ENCODE measurements around the gene PNPLA6. TPM values are rescaled to one million over a fixed set of nuclear protein-coding genes. Genes with fewer than 3 reads are reported as not detected.
"Not testable (repeated sequence)": the region's sequence is repeated elsewhere in the genome, so short reads cannot be mapped to it uniquely, and the experiment has no call there.

The PNPLA6 gene
- total and polyA plus RNA-seq, 2 donors (not counting 1 experiment from before 2014, with no cell fraction given) = 20.9 to 89.2 TPM

GRCh38 chr19:7575434-7576040, 40.0 kb downstream of the PNPLA6 start:
- H3K9me3 ChIP-seq (ENCODE audit: control insufficient read depth, insufficient read depth, low read depth, low read length) = no peaks in the 10 kb centered on the region
- no peak overlapping the region for H3K4me2 ChIP-seq (ENCODE audit: extremely low read depth, insufficient read depth, low read length)
- no peak overlapping the region for H3K4me3 ChIP-seq (replicated peaks in 1 of 4; ENCODE audit: control extremely low read depth in 1 of 4, insufficient read depth in 1 of 4, low read depth in 3 of 4, low read length in 4 of 4)
- H3K4me1 ChIP-seq (ENCODE audit: control insufficient read depth, extremely low read depth, insufficient read depth, low read length) = no peaks in the 10 kb centered on the region
- H3K79me2 ChIP-seq (ENCODE audit: control insufficient read depth, insufficient read depth, low read length) = no peaks in the 10 kb centered on the region
- no peak overlapping the region for H2AFZ ChIP-seq (ENCODE audit: low read length)
- no peak for TF ChIP-seq EZH2 (IDR thresholded peaks at IDR 0.05; ENCODE audit: low read length, missing control alignments)
- no peak for TF ChIP-seq CTCF (conservative IDR thresholded peaks at IDR 0.05 in 1 of 2, IDR thresholded peaks at IDR 0.05 in 1 of 2; ENCODE audit: low read depth in 1 of 2, low read length in 2 of 2)
- no peak for DNase-seq (ENCODE audit: low read depth in 2 of 2)
- H3K9ac ChIP-seq (ENCODE audit: insufficient read depth, low read length) = no peak overlapping the region
- no peaks in the 10 kb centered on the region for H3K27me3 ChIP-seq (ENCODE audit: control insufficient read depth, insufficient read depth, low read length)
- no peak overlapping the region for H3K27ac ChIP-seq (ENCODE audit: insufficient read depth, low read length)
- H4K20me1 ChIP-seq (ENCODE audit: control insufficient read depth, extremely low read depth, insufficient read depth, low read length) = no peaks in the 10 kb centered on the region
- no peaks in the 10 kb centered on the region for H3K36me3 ChIP-seq (ENCODE audit: control insufficient read depth, insufficient read depth, low read length)

- not testable (repeated sequence) for H3K9me3 ChIP-seq (ENCODE audit: control insufficient read depth, insufficient read depth, low read depth, low read length); H3K4me2 ChIP-seq (ENCODE audit: extremely low read depth, insufficient read depth, low read length); H4K20me1 ChIP-seq (ENCODE audit: control insufficient read depth, extremely low read depth, insufficient read depth, low read length); H3K79me2 ChIP-seq (ENCODE audit: control insufficient read depth, insufficient read depth, low read length); H3K4me3 ChIP-seq (replicated peaks in 1 of 4; ENCODE audit: control extremely low read depth in 1 of 4, insufficient read depth in 1 of 4, low read depth in 3 of 4, low read length in 4 of 4); H3K27me3 ChIP-seq (ENCODE audit: control insufficient read depth, insufficient read depth, low read length); H3K36me3 ChIP-seq (ENCODE audit: control insufficient read depth, insufficient read depth, low read length); DNase-seq (ENCODE audit: low read depth in 2 of 2); H2AFZ ChIP-seq (ENCODE audit: low read length); H3K27ac ChIP-seq (ENCODE audit: insufficient read depth, low read length); H3K4me1 ChIP-seq (ENCODE audit: control insufficient read depth, extremely low read depth, insufficient read depth, low read length); H3K9ac ChIP-seq (ENCODE audit: insufficient read depth, low read length)
Measured at GRCh38 chr19:7577422-7577821, 41.9 kb downstream of the PNPLA6 start.

- Histone ChIP-seq H3K27ac (ENCODE audit: insufficient read depth, low read length) (no peak overlapping the region), H3K9ac (ENCODE audit: insufficient read depth, low read length) (no peak overlapping the region), H3K27me3 (ENCODE audit: control insufficient read depth, insufficient read depth, low read length) (no peaks in the 10 kb centered on the region), H2AFZ (ENCODE audit: low read length) (no peak overlapping the region), H3K4me3 (replicated peaks in 1 of 4; ENCODE audit: control extremely low read depth in 1 of 4, insufficient read depth in 1 of 4, low read depth in 3 of 4, low read length in 4 of 4) (no peak overlapping the region), H4K20me1 (ENCODE audit: control insufficient read depth, extremely low read depth, insufficient read depth, low read length) (no peaks in the 10 kb centered on the region), H3K4me1 (ENCODE audit: control insufficient read depth, extremely low read depth, insufficient read depth, low read length) (no peaks in the 10 kb centered on the region), H3K9me3 (ENCODE audit: control insufficient read depth, insufficient read depth, low read depth, low read length) (no peaks in the 10 kb centered on the region), H3K36me3 (ENCODE audit: control insufficient read depth, insufficient read depth, low read length) (no peaks in the 10 kb centered on the region), H3K79me2 (ENCODE audit: control insufficient read depth, insufficient read depth, low read length) (no peaks in the 10 kb centered on the region), H3K4me2 (ENCODE audit: extremely low read depth, insufficient read depth, low read length) (no peak overlapping the region)
- no peak for TF ChIP-seq EZH2 (IDR thresholded peaks at IDR 0.05; ENCODE audit: low read length, missing control alignments)
- no peak for TF ChIP-seq CTCF (conservative IDR thresholded peaks at IDR 0.05 in 1 of 2, IDR thresholded peaks at IDR 0.05 in 1 of 2; ENCODE audit: low read depth in 1 of 2, low read length in 2 of 2)
- DNase-seq (ENCODE audit: low read depth in 2 of 2) = no peak
Measured at GRCh38 chr19:7578127-7578526, 42.6 kb downstream of the PNPLA6 start.
